Measurements from ENCODE around the gene NXPH2.

The NXPH2 gene

DNA sequence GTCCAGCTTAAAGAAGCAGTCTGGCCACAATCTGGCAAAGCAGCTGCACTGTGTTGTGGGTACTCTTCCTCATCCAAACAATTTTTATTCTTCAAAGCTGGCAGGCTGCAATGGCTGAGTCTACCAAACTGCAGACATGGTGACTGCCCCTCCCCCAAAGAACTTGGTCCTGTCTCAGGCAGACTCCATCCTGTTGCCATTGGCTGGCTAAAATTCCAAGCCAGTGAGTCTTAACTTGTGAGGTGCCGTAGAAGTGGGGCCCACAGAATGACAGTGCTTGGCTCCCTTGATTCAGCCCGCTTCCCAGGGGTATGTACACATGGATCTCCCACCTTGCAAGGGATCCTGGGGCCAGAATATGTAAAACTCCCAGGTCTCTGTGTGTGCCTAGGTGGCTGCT lies 14.5 kb upstream of the NXPH2 start:
- Histone ChIP-seq H3K4me3 (ENCODE audit: low read length) (no peak overlapping the region), H3K9ac (ENCODE audit: low read length) (no peak overlapping the region), H3K27ac (ENCODE audit: low read length) (no peak overlapping the region), H2AFZ (ENCODE audit: low read depth, low read length) (no peak overlapping the region), H3K79me2 (ENCODE audit: low read length) (no peaks in the 10 kb centered on the region), H3K27me3 (ENCODE audit: low read depth, low read length) (no peaks in the 10 kb centered on the region), H3K4me1 (ENCODE audit: low read length) (no peaks in the 10 kb centered on the region), H3K4me2 (ENCODE audit: low read length) (no peak overlapping the region), H3K36me3 (replicated peaks; ENCODE audit: low read depth, low read length) (no peaks in the 10 kb centered on the region), H3K9me3 (ENCODE audit: insufficient read depth, low read length) (no peaks in the 10 kb centered on the region), H4K20me1 (ENCODE audit: insufficient read depth, low read length) (no peaks in the 10 kb centered on the region)
- TF ChIP-seq EZH2phosphoT487 (IDR thresholded peaks at IDR 0.05; ENCODE audit: low read depth), result no peak
- TF ChIP-seq, protein P1, sequence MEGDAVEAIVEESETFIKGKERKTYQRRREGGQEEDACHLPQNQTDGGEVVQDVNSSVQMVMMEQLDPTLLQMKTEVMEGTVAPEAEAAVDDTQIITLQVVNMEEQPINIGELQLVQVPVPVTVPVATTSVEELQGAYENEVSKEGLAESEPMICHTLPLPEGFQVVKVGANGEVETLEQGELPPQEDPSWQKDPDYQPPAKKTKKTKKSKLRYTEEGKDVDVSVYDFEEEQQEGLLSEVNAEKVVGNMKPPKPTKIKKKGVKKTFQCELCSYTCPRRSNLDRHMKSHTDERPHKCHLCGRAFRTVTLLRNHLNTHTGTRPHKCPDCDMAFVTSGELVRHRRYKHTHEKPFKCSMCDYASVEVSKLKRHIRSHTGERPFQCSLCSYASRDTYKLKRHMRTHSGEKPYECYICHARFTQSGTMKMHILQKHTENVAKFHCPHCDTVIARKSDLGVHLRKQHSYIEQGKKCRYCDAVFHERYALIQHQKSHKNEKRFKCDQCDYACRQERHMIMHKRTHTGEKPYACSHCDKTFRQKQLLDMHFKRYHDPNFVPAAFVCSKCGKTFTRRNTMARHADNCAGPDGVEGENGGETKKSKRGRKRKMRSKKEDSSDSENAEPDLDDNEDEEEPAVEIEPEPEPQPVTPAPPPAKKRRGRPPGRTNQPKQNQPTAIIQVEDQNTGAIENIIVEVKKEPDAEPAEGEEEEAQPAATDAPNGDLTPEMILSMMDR (IDR thresholded peaks at IDR 0.05; ENCODE audit: low read depth, low read length), result no peak

DNA sequence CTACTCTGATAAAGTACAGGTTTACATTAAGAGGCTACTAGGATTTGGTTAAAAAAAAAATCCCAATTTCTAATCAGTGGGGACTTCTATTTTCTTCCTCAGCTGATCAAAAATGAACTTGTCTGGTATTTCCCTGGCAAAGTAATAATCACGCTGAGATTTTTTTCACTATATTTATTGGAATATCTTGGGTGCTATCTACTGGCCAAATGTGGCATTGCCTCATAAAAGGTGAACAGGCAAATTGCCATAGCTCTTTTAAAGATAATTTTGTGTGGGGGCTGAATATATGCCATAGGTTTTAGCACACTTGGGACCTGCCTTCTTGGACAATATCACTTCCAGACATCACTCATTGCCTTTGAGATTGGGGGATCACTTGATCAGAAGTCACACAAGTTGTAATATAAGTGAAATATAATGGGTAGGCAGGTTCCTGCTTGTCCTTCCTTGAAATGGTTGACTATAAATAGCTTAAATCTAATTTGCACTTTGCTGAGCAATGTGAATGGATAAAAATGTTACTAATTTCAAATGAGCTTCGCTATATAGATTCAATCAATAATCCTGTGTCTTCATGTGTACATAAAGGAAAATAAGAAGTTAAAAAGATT lies 7.0 kb upstream of the NXPH2 start:
- Histone ChIP-seq H2AFZ (ENCODE audit: low read depth, low read length) (no peak overlapping the region), H3K79me2 (ENCODE audit: low read length) (no peaks in the 10 kb centered on the region), H3K27me3 (ENCODE audit: low read depth, low read length) (peaks cover 29% of the 10 kb centered on the region), H3K27ac (ENCODE audit: low read length) (no peak overlapping the region), H4K20me1 (ENCODE audit: insufficient read depth, low read length) (no peaks in the 10 kb centered on the region), H3K4me1 (ENCODE audit: low read length) (peaks cover 26% of the 10 kb centered on the region), H3K9me3 (ENCODE audit: insufficient read depth, low read length) (no peaks in the 10 kb centered on the region), H3K9ac (ENCODE audit: low read length) (no peak overlapping the region), H3K36me3 (replicated peaks; ENCODE audit: low read depth, low read length) (no peaks in the 10 kb centered on the region), H3K4me3 (ENCODE audit: low read length) (no peak overlapping the region), H3K4me2 (ENCODE audit: low read length) (peak overlapping the region; percentile 13; the same call in 1 of the 2 replicates)
- no peak for TF ChIP-seq EZH2phosphoT487 (IDR thresholded peaks at IDR 0.05; ENCODE audit: low read depth)
- TF ChIP-seq, protein P1 (IDR thresholded peaks at IDR 0.05; ENCODE audit: low read depth, low read length), result peak; percentile 83

DNA sequence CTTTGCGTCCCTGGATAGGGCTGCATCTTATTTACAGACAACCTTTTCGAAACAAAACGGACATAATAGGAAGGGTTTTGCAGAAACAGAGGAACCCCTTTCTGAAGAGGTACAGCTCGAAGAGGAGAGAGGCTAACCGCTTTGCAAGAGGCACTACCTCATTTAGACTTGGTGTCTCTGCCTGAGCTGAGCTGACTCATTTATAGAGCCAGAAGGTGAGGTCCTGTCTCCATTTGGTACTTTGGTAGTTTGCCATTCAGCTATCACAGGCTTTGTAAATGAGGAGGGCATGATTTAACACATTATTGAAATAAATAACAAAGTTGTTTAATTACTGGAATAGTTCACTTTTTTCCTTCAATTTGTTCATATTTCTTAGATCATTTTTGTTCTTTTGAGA lies 2.2 kb upstream of the NXPH2 start:
- Histone ChIP-seq H3K27me3 (ENCODE audit: low read depth, low read length) (peaks cover 26% of the 10 kb centered on the region), H3K4me2 (ENCODE audit: low read length) (peak overlapping the region; percentile 67), H3K9me3 (ENCODE audit: insufficient read depth, low read length) (no peaks in the 10 kb centered on the region), H3K9ac (ENCODE audit: low read length) (no peak overlapping the region), H3K79me2 (ENCODE audit: low read length) (no peaks in the 10 kb centered on the region), H4K20me1 (ENCODE audit: insufficient read depth, low read length) (no peaks in the 10 kb centered on the region), H3K27ac (ENCODE audit: low read length) (no peak overlapping the region), H3K4me1 (ENCODE audit: low read length) (peaks cover 30% of the 10 kb centered on the region), H3K36me3 (replicated peaks; ENCODE audit: low read depth, low read length) (no peaks in the 10 kb centered on the region), H3K4me3 (ENCODE audit: low read length) (no peak overlapping the region), H2AFZ (ENCODE audit: low read depth, low read length) (no peak overlapping the region)
- TF ChIP-seq EZH2phosphoT487 (IDR thresholded peaks at IDR 0.05; ENCODE audit: low read depth), result no peak
- TF ChIP-seq, protein P1 (IDR thresholded peaks at IDR 0.05; ENCODE audit: low read depth, low read length), result no peak

DNA sequence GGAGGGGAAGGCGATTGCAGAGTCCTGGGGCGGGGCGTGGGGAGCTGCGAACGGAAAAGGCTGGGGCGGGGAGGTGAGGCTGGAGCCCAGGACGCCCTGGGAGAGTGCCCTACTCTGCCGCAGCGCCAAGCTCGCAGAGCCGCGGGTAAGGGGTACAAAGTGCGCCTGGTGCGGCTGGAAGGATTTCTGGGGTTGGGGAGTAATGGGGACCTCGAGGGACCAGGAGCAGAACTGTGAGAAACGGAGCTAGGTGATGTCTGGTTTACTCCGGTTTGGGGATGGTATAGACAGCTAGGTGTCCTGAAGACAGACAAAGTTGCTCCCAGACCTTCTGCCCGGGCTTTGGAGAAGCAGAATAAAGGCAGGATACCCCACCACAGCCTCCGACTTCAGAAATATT lies 718 bp upstream of the NXPH2 start:
- H3K36me3 ChIP-seq (replicated peaks; ENCODE audit: low read depth, low read length), result no peaks in the 10 kb centered on the region
- no peak overlapping the region for H3K4me3 ChIP-seq (ENCODE audit: low read length)
- no peak overlapping the region for H3K27ac ChIP-seq (ENCODE audit: low read length)
- H3K79me2 ChIP-seq (ENCODE audit: low read length), result no peaks in the 10 kb centered on the region
- no peak overlapping the region for H3K9ac ChIP-seq (ENCODE audit: low read length)
- H3K9me3 ChIP-seq (ENCODE audit: insufficient read depth, low read length), result no peaks in the 10 kb centered on the region
- H3K4me2 ChIP-seq (ENCODE audit: low read length), result no peak overlapping the region
- no peak for TF ChIP-seq EZH2phosphoT487 (IDR thresholded peaks at IDR 0.05; ENCODE audit: low read depth)
- TF ChIP-seq, protein P1 (IDR thresholded peaks at IDR 0.05; ENCODE audit: low read depth, low read length), result no peak
- no peaks in the 10 kb centered on the region for H4K20me1 ChIP-seq (ENCODE audit: insufficient read depth, low read length)
- peaks cover 25% of the 10 kb centered on the region for H3K4me1 ChIP-seq (ENCODE audit: low read length)
- H2AFZ ChIP-seq (ENCODE audit: low read depth, low read length), result no peak overlapping the region
- peaks cover 29% of the 10 kb centered on the region for H3K27me3 ChIP-seq (ENCODE audit: low read depth, low read length)

Measured in OCI-LY3 (cell line).